K562 (cell line): Measurements from ENCODE around the gene NDUFB8. TPM values are rescaled to one million over a fixed set of nuclear protein-coding genes. Genes with fewer than 3 reads are reported as not detected.

ENCODE experiments used
- ATAC-seq: fragments of 200-7000 bp; cut with Tn5 transposase; 3 replicates; pipeline ENCODE4 v1.9.1; 2020; ENCODE audit warnings: moderate library complexity
- BruUV-seq: library from RNA; stranded (reverse); fragments of 400-500 nt; replicated peaks from 2 replicates; lab custom pipeline; 2021; lab: Mats Ljungman, UMichigan
- CTCF ChIA-PET: fragments of 300-600 bp; formaldehyde crosslinking; extraction: SDS; loops from one replicate; lab custom pipeline; 2021; ENCODE audit warnings: low intra/inter-chr PET ratio; lab: Yijun Ruan, JAX
- POLR2A ChIA-PET: fragments of 300-600, 350-650 bp; sonication (Branson Sonifier 250); formaldehyde crosslinking; extraction: SDS; loops from one replicate; lab custom pipeline; 2021; ENCODE audit warnings: antibody characterized with exemption, inconsistent platforms; lab: Yijun Ruan, JAX
- DNase-seq, 4 experiments: peaks; one replicate each; pipeline versions ENCODE4 v3.0.0 to v3.0.0-alpha.2; 2011 to 2018; ENCODE audit warnings: low spot score in 3 of 4, mixed read lengths in 3 of 4; ENCODE audit errors: extremely low read depth in 1 of 4
- FAIRE-seq: peaks from 2 replicates; lab custom pipeline; 2011; peaks lifted over from hg19 to GRCh38; lab: Jason Lieb, UNC
- H2AFZ ChIP-seq: 2 replicates; pipeline ENCODE4 v1.6.0; 2011; ENCODE audit warnings: low read depth, low read length, control low read depth, inconsistent platforms
- H3K27ac ChIP-seq: fragments of 200-600 bp; 3 replicates; pipeline ENCODE4 v1.8.0; 2011; ENCODE audit warnings: low read depth, mild to moderate bottlenecking, control low read depth, inconsistent platforms, low read length, moderate library complexity, mixed read lengths; ENCODE audit errors: extremely low read depth
- H3K27me3 ChIP-seq, 2 experiments: fragments of 300-600 bp in 1 of 2; 2 replicates in 1 of 2; 3 replicates in 1 of 2; pipeline versions ENCODE4 v1.6.0 to v1.8.0; 2011; ENCODE audit warnings: inconsistent platforms in 2 of 2, low read length in 2 of 2, mild to moderate bottlenecking in 1 of 2, mixed read lengths in 1 of 2, moderate library complexity in 1 of 2; ENCODE audit not compliant: control insufficient read depth in 2 of 2, insufficient read depth in 2 of 2
- H3K36me3 ChIP-seq: fragments of 300-600 bp; 3 replicates; pipeline ENCODE4 v1.8.0; 2011; ENCODE audit warnings: mild to moderate bottlenecking, low read length, inconsistent platforms; ENCODE audit not compliant: control insufficient read depth, insufficient read depth
- H3K4me1 ChIP-seq, 2 experiments: fragments of 200-600 bp in 1 of 2; replicated peaks in 1 of 2; 2 replicates in 1 of 2; 3 replicates in 1 of 2; pipeline versions ENCODE4 v1.5.1 to v1.8.0; 2011; ENCODE audit warnings: inconsistent platforms in 2 of 2, low read length in 2 of 2, mild to moderate bottlenecking in 1 of 2, mixed read lengths in 1 of 2, moderate library complexity in 1 of 2; ENCODE audit not compliant: control insufficient read depth in 2 of 2, insufficient read depth in 2 of 2
- H3K4me2 ChIP-seq: 2 replicates; pipeline ENCODE4 v1.6.1; 2011; ENCODE audit warnings: low read length, control low read depth, inconsistent platforms, mixed read lengths; ENCODE audit not compliant: insufficient read depth
- H3K4me3 ChIP-seq: fragments of 200-600 bp; sonication (generic), shearing (Covaris generic); 2 replicates; pipeline ENCODE4 v1.5.1; 2016; ENCODE audit warnings: control low read depth, inconsistent platforms
- H3K79me2 ChIP-seq: fragments of 200-600 bp; 3 replicates; pipeline ENCODE4 v1.8.0; 2011; ENCODE audit warnings: low read length, inconsistent platforms; ENCODE audit not compliant: control insufficient read depth, insufficient read depth
- H3K9ac ChIP-seq, 2 experiments: 2 replicates each; pipeline versions ENCODE4 v1.6.0 to v1.6.1; 2011; ENCODE audit warnings: low read depth in 2 of 2, low read length in 2 of 2, control low read depth in 1 of 2, inconsistent platforms in 1 of 2, mild to moderate bottlenecking in 1 of 2, mixed read lengths in 1 of 2; ENCODE audit not compliant: insufficient read depth in 1 of 2
- H3K9me1 ChIP-seq: one replicate; pipeline ENCODE4 v1.6.0; 2011; ENCODE audit warnings: inconsistent platforms, mild to moderate bottlenecking, low read length, moderate library complexity; ENCODE audit not compliant: control insufficient read depth, insufficient read depth
- H3K9me3 ChIP-seq: replicated peaks from 2 replicates; pipeline ENCODE4 v1.5.1; 2011; ENCODE audit warnings: low read depth, low read length, inconsistent platforms; ENCODE audit not compliant: control insufficient read depth, insufficient read depth
- H4K20me1 ChIP-seq: replicated peaks from 2 replicates; pipeline ENCODE4 v1.6.1; 2011; ENCODE audit warnings: low read length, inconsistent platforms, mixed read lengths; ENCODE audit not compliant: control insufficient read depth, insufficient read depth
- EGR1 ChIP-seq: fragments of 450-650 bp; conservative IDR thresholded peaks from 2 replicates; pipeline ENCODE4 v1.6.1; 2017; ENCODE audit warnings: mild to moderate bottlenecking
- ESRRA ChIP-seq: fragments of 450-650 bp; IDR thresholded peaks from 2 replicates; pipeline ENCODE4 v1.6.1; 2014; ENCODE audit warnings: low read depth, mild to moderate bottlenecking, moderate library complexity, borderline replicate concordance
- MEIS2 ChIP-seq: fragments of 450-650 bp; IDR thresholded peaks from 2 replicates; pipeline ENCODE4 v1.6.1; 2014; ENCODE audit warnings: mild to moderate bottlenecking; ENCODE audit not compliant: partially characterized antibody
- SRSF3 ChIP-seq: fragments of 200-400 bp; formaldehyde crosslinking; IDR thresholded peaks from 2 replicates; pipeline ENCODE4 v1.6.1; 2016; ENCODE audit warnings: mild to moderate bottlenecking, low read length, moderate library complexity; ENCODE audit not compliant: insufficient read depth
- U2AF2 ChIP-seq: fragments of 200-400 bp; formaldehyde crosslinking; optimal IDR thresholded peaks from 2 replicates; pipeline ENCODE3; 2017; ENCODE audit warnings: low read depth, mild to moderate bottlenecking, low read length
- WGBS: fragments of 100-300 bp; shearing (Covaris generic); methylation state at CpG from one replicate; pipeline ENCODE4 v1.1.6; 2016; ENCODE audit warnings: low coverage, mixed read lengths; ENCODE audit not compliant: insufficient coverage; ENCODE audit errors: missing lambda C conversion rate; 5-methylcytosine and 5-hydroxymethylcytosine counted together
- in situ Hi-C: fragments of 300-500 bp; cut with MboI; formaldehyde crosslinking; loops from 4 replicates; pipeline ENCODE4 v1.15.0; 2018; ENCODE audit warnings: inconsistent platforms, mixed read lengths
- intact Hi-C: fragments of 100-400 bp; cut with micrococcal nuclease; formaldehyde crosslinking; loops from 2 replicates; pipeline ENCODE4 v1.14.2; 2022
- polyA plus RNA-seq, 8 experiments: library from polyadenylated mRNA; depleted of rRNA in 4 of 8; stranded (reverse) in 5 of 8; unstranded in 3 of 8; fragments of >200 nt; fragmentation: Nextera tagmentation in 2 of 8; fragmentation: Illumina TruSeq in 1 of 8; extraction: Ambion mirVana in 2 of 8; extraction: Trizol in 1 of 8; gene quantifications; 2 replicates each; pipeline versions ENCODE4 v1.2.1 to v1.2.3, GENCODE V29; 2011 to 2014; ENCODE audit warnings: inconsistent platforms in 1 of 8, missing spikeins in 1 of 8
- total RNA-seq, 7 experiments: library from RNA; depleted of rRNA in 6 of 7; stranded (reverse); fragments of >200 nt in 6 of 7; fragmentation: Illumina TruSeq in 2 of 7; extraction: Trizol in 2 of 7; gene quantifications; 2 replicates each; pipeline versions ENCODE4 v1.2.1 to v1.2.3, GENCODE V29; 2011 to 2021; ENCODE audit warnings: low replicate concordance in 1 of 7
- TF ChIP-seq, protein P1 (sequence below): sonication (generic); formaldehyde crosslinking; IDR thresholded peaks from 2 replicates; pipeline ENCODE4 v1.8.0; 2022; ENCODE audit warnings: mild to moderate bottlenecking, missing genetic modification reagents
- TF ChIP-seq, protein P2 (sequence below): fragments of 250-450 bp; sonication (Bioruptor Pico); IDR thresholded peaks from 2 replicates; pipeline ENCODE4 v1.8.0; 2021; ENCODE audit warnings: moderate library complexity, mild to moderate bottlenecking, inconsistent platforms

Gene NDUFB8
- total and polyA plus RNA-seq, 9 of the 15 experiments (the other 6 are each of a cell fraction or from before 2014, with no cell fraction given) = 131 to 360 (median 199) TPM

DNA sequence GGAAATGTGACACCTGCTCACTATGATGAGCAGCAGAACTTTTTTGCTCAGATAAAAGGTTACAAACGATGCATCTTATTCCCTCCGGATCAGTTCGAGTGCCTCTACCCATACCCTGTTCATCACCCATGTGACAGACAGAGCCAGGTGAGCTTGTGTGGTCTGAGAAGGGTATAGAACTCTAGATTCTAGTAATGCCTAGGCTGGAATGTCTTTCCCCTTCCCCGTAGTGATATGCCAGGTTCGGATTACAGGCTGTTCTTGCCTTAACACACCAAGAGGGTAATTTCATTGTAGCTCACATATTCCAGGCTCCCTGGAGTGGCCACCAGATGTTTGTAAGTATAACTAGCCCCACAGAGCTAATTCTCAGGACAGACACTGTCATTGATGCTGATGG lies 15.3 kb upstream of the NDUFB8 start:
- Histone ChIP-seq H3K9ac (no peak overlapping the region), H2AFZ (no peak overlapping the region), H3K79me2 (no peaks in the 10 kb centered on the region), H3K27ac (no peak overlapping the region), H3K9me3 (no peaks in the 10 kb centered on the region), H3K4me2 (no peak overlapping the region), H3K4me1 (no peaks in the 10 kb centered on the region), H3K27me3 (no peaks in the 10 kb centered on the region), H4K20me1 (no peaks in the 10 kb centered on the region), H3K4me3 (no peak overlapping the region), H3K36me3 (peaks cover 72% of the 10 kb centered on the region; the same call in 2 of the 3 replicates), H3K9me1 (no peaks in the 10 kb centered on the region)
- 74% methylated on average over 5 of the region's 5 CpGs for WGBS
- POLR2A ChIA-PET = interaction anchor here (0.9 to 1.2 kb wide), 4 partner anchors 9 to 12 kb away, joined by 3 to 4 read pairs (median 3); partner anchors contain the start of gene HIF1AN
- FAIRE-seq (no peak), ATAC-seq (no peak), DNase-seq (no peak)
- TF ChIP-seq, protein P1, sequence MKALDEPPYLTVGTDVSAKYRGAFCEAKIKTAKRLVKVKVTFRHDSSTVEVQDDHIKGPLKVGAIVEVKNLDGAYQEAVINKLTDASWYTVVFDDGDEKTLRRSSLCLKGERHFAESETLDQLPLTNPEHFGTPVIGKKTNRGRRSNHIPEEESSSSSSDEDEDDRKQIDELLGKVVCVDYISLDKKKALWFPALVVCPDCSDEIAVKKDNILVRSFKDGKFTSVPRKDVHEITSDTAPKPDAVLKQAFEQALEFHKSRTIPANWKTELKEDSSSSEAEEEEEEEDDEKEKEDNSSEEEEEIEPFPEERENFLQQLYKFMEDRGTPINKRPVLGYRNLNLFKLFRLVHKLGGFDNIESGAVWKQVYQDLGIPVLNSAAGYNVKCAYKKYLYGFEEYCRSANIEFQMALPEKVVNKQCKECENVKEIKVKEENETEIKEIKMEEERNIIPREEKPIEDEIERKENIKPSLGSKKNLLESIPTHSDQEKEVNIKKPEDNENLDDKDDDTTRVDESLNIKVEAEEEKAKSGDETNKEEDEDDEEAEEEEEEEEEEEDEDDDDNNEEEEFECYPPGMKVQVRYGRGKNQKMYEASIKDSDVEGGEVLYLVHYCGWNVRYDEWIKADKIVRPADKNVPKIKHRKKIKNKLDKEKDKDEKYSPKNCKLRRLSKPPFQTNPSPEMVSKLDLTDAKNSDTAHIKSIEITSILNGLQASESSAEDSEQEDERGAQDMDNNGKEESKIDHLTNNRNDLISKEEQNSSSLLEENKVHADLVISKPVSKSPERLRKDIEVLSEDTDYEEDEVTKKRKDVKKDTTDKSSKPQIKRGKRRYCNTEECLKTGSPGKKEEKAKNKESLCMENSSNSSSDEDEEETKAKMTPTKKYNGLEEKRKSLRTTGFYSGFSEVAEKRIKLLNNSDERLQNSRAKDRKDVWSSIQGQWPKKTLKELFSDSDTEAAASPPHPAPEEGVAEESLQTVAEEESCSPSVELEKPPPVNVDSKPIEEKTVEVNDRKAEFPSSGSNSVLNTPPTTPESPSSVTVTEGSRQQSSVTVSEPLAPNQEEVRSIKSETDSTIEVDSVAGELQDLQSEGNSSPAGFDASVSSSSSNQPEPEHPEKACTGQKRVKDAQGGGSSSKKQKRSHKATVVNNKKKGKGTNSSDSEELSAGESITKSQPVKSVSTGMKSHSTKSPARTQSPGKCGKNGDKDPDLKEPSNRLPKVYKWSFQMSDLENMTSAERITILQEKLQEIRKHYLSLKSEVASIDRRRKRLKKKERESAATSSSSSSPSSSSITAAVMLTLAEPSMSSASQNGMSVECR = no peak
- no peak for TF ChIP-seq EGR1
- no peak for TF ChIP-seq ESRRA
- no peak for TF ChIP-seq SRSF3
- no peak for TF ChIP-seq MEIS2
- TF ChIP-seq, protein P2, sequence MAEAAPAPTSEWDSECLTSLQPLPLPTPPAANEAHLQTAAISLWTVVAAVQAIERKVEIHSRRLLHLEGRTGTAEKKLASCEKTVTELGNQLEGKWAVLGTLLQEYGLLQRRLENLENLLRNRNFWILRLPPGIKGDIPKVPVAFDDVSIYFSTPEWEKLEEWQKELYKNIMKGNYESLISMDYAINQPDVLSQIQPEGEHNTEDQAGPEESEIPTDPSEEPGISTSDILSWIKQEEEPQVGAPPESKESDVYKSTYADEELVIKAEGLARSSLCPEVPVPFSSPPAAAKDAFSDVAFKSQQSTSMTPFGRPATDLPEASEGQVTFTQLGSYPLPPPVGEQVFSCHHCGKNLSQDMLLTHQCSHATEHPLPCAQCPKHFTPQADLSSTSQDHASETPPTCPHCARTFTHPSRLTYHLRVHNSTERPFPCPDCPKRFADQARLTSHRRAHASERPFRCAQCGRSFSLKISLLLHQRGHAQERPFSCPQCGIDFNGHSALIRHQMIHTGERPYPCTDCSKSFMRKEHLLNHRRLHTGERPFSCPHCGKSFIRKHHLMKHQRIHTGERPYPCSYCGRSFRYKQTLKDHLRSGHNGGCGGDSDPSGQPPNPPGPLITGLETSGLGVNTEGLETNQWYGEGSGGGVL (CRISPR knock-in tag) = no peak
- no peak for TF ChIP-seq U2AF2
- intact Hi-C loops = no loop called here
- no TSS peak for BruUV-seq
- in situ Hi-C loops = no loop called here
- CTCF ChIA-PET = no interaction called here
